CD4-positive, alpha-beta T cell (primary cell): ENCODE data around the gene MTERF4. TPM values are rescaled to one million over a fixed set of nuclear protein-coding genes. Genes with fewer than 3 reads are reported as not detected.

ENCODE experiments used
- ATAC-seq: fragments of 200-7000 bp; cut with Tn5 transposase; one replicate; pipeline ENCODE4 v1.10.0; 2022; ENCODE audit warnings: mild to moderate bottlenecking; ENCODE audit not compliant: poor library complexity
- CTCF ChIA-PET: fragments of 350-600 bp; sonication (Branson Sonifier 250); formaldehyde crosslinking; loops from one replicate; lab custom pipeline; 2021; ENCODE audit warnings: antibody characterized with exemption, inconsistent platforms; lab: Charles Lee
- POLR2A ChIA-PET: fragments of 350-600 bp; sonication (Branson Sonifier 250); formaldehyde crosslinking; loops from one replicate; lab custom pipeline; 2021; ENCODE audit warnings: antibody characterized with exemption, inconsistent platforms; lab: Charles Lee
- DNase-seq, 14 experiments: peaks; one replicate each; pipeline ENCODE4 v3.0.0-alpha.2; 2013 to 2020; ENCODE audit warnings: mixed read lengths in 2 of 14
- H3K27ac ChIP-seq, 2 donors: one replicate each; pipeline versions ENCODE4 v1.5.1 to v1.7.0; 2013; ENCODE audit warnings: low read length in 2 of 2, low read depth in 1 of 2, mild to moderate bottlenecking in 1 of 2
- H3K27me3 ChIP-seq, 2 experiments: 1 replicate in 1 of 2; 2 replicates in 1 of 2; pipeline versions ENCODE4 v1.6.1 to v1.7.0; 2013; ENCODE audit warnings: low read length in 2 of 2, control low read depth in 1 of 2, mild to moderate bottlenecking in 1 of 2, moderate library complexity in 1 of 2; ENCODE audit not compliant: insufficient read depth in 2 of 2, control insufficient read depth in 1 of 2
- H3K36me3 ChIP-seq: one replicate; pipeline ENCODE4 v1.6.1; 2013; ENCODE audit warnings: low read length, control low read depth; ENCODE audit not compliant: insufficient read depth
- H3K4me1 ChIP-seq: one replicate; pipeline ENCODE4 v1.6.1; 2013; ENCODE audit warnings: low read length, control low read depth; ENCODE audit not compliant: insufficient read depth
- H3K4me3 ChIP-seq: one replicate; pipeline ENCODE4 v1.5.1; 2013; ENCODE audit warnings: mild to moderate bottlenecking, low read length, moderate library complexity
- H3K9me3 ChIP-seq, 2 experiments: 1 replicate in 1 of 2; 2 replicates in 1 of 2; pipeline versions ENCODE4 v1.6.1 to v1.7.0; 2013; ENCODE audit warnings: low read length in 2 of 2, mild to moderate bottlenecking in 2 of 2, control low read depth in 1 of 2, moderate library complexity in 1 of 2; ENCODE audit not compliant: control insufficient read depth in 1 of 2, insufficient read depth in 1 of 2
- H3K27ac Mint-ChIP-seq: one replicate; pipeline ENCODE4 v1.8.0; 2020; ENCODE audit warnings: mixed read lengths
- H3K27me3 Mint-ChIP-seq: one replicate; pipeline ENCODE4 v1.8.0; 2021; ENCODE audit warnings: mixed read lengths
- H3K36me3 Mint-ChIP-seq: one replicate; pipeline ENCODE4 v1.8.0; 2021; ENCODE audit warnings: low read depth, mixed read lengths
- H3K4me1 Mint-ChIP-seq: one replicate; pipeline ENCODE4 v1.8.0; 2021; ENCODE audit warnings: low read depth, mixed read lengths
- H3K4me3 Mint-ChIP-seq: one replicate; pipeline ENCODE4 v1.8.0; 2020; ENCODE audit warnings: mild to moderate bottlenecking, mixed read lengths
- H3K9me3 Mint-ChIP-seq: one replicate; pipeline ENCODE4 v1.8.0; 2020; ENCODE audit warnings: mixed read lengths
- intact Hi-C, 2 experiments: fragments of 100-400 bp; cut with DNase I in 1 of 2; cut with micrococcal nuclease in 1 of 2; formaldehyde crosslinking; loops; one replicate each; pipeline versions ENCODE4 v1.15.1 to v1.9.0; 2023 to 2025; cut with DNase I, micrococcal nuclease
- total RNA-seq, 174 experiments: library from RNA in 2 of 174; stranded (reverse) in 2 of 174; gene quantifications; one replicate each; pipeline ENCODE4 v1.2.3 and lab custom pipeline; 2021 to 2026
- TF ChIP-seq, protein P1 (sequence below): fragments of 200-600 bp; IDR thresholded peaks from one replicate; pipeline ENCODE4 v1.8.0; 2022; ENCODE audit warnings: antibody characterized with exemption, mild to moderate bottlenecking

Gene MTERF4
- total RNA-seq, 2 experiments from 2014 or later, result 84.0 to 87.5 TPM

DNA sequence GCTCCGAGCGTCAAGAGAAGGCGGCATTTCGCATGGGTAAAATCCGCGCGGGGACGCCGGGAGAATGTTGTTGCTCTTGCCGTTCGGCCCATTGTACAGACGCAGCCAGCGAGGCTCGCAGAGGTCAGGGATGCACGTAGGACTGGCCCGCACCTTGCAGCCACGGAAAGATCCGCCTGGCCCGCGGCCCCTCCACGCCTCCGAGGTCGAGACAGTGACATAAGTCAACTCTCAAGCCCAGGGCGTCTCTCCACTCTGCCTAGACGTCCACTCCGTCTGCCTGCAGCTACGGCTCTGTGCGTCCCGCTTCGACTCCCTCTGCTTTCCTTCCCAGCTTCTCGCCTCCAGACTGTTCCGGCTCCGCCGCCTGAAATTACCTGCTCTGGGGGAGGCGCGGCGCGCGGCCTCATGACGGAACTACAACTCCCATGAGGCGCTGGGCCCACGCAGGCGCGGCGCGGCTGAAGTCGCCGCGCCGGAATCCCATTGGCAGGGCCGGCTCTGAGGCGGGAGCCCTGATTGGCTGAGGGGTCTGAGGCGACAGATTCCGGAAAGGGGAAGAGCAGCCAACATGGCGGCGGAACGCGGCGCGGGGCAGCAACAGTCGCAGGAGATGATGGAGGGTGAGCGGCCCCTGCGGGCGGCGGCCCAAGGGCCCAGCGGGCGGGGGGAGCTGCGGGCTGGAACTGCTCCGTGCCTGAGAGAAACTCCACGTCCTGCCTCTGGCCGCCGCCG, 48.0 kb upstream of the MTERF4 start, which contains the start of gene PPP1R7:
Gene PPP1R7, plus strand, starts transcription at position 543 of the 735 bp plus-strand sequence. Its CDS starts 29 bp downstream, at position 572.
- peak within 1 kb of the TSS; percentile 89 for H3K27ac Mint-ChIP-seq
- ChIA-PET POLR2A (interaction anchor here (0.6 to 4.9 kb wide), 26 partner anchors 14 to 564 kb away, joined by 3 to 73 read pairs (median 4); partner anchors contain the start of genes ATG4B, CAPN10, HDLBP and ING5), CTCF (interaction anchor here (0.9 to 6.9 kb wide), 9 partner anchors 30 to 236 kb away, joined by 3 to 66 read pairs (median 5); no protein-coding TSS in a partner anchor)
- DNase-seq (peak; percentile 88 to 98 (median 94)), ATAC-seq (peak; percentile 80)
- no peaks in the 10 kb centered on the region for H3K27me3 Mint-ChIP-seq
- H3K9me3 Mint-ChIP-seq, result no peaks in the 10 kb centered on the region
- Histone ChIP-seq H3K4me1 (peaks cover 36% of the 10 kb centered on the region), H3K36me3 (peaks cover 13% of the 10 kb centered on the region), H3K4me3 (peak within 1 kb of the TSS; percentile 93), H3K27ac (peak within 1 kb of the TSS; percentile 53 to 65), H3K9me3 (no peaks in the 10 kb centered on the region), H3K27me3 (no peaks in the 10 kb centered on the region)
- TF ChIP-seq, protein P1, sequence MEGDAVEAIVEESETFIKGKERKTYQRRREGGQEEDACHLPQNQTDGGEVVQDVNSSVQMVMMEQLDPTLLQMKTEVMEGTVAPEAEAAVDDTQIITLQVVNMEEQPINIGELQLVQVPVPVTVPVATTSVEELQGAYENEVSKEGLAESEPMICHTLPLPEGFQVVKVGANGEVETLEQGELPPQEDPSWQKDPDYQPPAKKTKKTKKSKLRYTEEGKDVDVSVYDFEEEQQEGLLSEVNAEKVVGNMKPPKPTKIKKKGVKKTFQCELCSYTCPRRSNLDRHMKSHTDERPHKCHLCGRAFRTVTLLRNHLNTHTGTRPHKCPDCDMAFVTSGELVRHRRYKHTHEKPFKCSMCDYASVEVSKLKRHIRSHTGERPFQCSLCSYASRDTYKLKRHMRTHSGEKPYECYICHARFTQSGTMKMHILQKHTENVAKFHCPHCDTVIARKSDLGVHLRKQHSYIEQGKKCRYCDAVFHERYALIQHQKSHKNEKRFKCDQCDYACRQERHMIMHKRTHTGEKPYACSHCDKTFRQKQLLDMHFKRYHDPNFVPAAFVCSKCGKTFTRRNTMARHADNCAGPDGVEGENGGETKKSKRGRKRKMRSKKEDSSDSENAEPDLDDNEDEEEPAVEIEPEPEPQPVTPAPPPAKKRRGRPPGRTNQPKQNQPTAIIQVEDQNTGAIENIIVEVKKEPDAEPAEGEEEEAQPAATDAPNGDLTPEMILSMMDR, result peak; percentile 61
- peak within 1 kb of the TSS; percentile 97 for H3K4me3 Mint-ChIP-seq
- peaks cover 43% of the 10 kb centered on the region for H3K4me1 Mint-ChIP-seq
- peaks cover 38% of the 10 kb centered on the region for H3K36me3 Mint-ChIP-seq
- intact Hi-C loops, result loop anchor here (1.0 to 10.0 kb wide), 14 partner anchors 47 to 585 kb away; partner anchors contain the start of genes MTERF4 (in 2 of the 2), CAPN10 (in 1 of the 2), D2HGDH (in 1 of the 2) and FARP2 (in 1 of the 2)

DNA sequence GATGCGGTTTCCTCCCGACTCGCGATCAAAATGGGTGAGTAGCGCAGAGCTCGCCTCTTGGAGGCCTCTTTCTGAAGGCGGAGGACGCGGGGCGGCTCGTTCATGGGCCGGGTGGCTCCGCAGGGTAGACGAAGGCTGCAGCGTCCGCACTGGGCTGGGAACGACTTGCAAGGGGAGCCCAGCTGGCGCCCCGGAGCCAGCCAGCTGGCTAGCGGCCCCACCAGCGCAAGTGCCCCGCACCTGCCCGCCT, 47.5 kb upstream of the MTERF4 start:
- Mint-ChIP-seq H3K36me3 (peaks cover 34% of the 10 kb centered on the region), H3K4me3 (peak overlapping the region; percentile 97), H3K27me3 (no peaks in the 10 kb centered on the region), H3K27ac (peak overlapping the region; percentile 89), H3K4me1 (peaks cover 43% of the 10 kb centered on the region), H3K9me3 (no peaks in the 10 kb centered on the region)
- H3K27me3 ChIP-seq, result no peaks in the 10 kb centered on the region
- DNase-seq, result peak in 1 of 14 experiments; percentile 1
- POLR2A ChIA-PET, result interaction anchor here (0.8 to 4.9 kb wide), 20 partner anchors 15 to 552 kb away, joined by 3 to 73 read pairs (median 4); partner anchors contain the start of genes HDLBP, ING5, MTERF4 and SEPTIN2
- H3K36me3 ChIP-seq, result peaks cover 8% of the 10 kb centered on the region
- TF ChIP-seq, protein P1, result no peak
- peak overlapping the region; percentile 53 to 65 for H3K27ac ChIP-seq
- peaks cover 36% of the 10 kb centered on the region for H3K4me1 ChIP-seq
- H3K4me3 ChIP-seq, result peak overlapping the region; percentile 93
- intact Hi-C loops, result loop anchor here in 1 of 2 experiments (2.0 to 5.0 kb wide), 2 partner anchors 47 to 562 kb away; partner anchors contain the start of genes CAPN10 and MTERF4
- CTCF ChIA-PET, result interaction anchor here (1.8 to 6.9 kb wide), 5 partner anchors 36 to 235 kb away, joined by 5 to 66 read pairs (median 10); no protein-coding TSS in a partner anchor
- H3K9me3 ChIP-seq, result no peaks in the 10 kb centered on the region
- no peak for ATAC-seq

DNA sequence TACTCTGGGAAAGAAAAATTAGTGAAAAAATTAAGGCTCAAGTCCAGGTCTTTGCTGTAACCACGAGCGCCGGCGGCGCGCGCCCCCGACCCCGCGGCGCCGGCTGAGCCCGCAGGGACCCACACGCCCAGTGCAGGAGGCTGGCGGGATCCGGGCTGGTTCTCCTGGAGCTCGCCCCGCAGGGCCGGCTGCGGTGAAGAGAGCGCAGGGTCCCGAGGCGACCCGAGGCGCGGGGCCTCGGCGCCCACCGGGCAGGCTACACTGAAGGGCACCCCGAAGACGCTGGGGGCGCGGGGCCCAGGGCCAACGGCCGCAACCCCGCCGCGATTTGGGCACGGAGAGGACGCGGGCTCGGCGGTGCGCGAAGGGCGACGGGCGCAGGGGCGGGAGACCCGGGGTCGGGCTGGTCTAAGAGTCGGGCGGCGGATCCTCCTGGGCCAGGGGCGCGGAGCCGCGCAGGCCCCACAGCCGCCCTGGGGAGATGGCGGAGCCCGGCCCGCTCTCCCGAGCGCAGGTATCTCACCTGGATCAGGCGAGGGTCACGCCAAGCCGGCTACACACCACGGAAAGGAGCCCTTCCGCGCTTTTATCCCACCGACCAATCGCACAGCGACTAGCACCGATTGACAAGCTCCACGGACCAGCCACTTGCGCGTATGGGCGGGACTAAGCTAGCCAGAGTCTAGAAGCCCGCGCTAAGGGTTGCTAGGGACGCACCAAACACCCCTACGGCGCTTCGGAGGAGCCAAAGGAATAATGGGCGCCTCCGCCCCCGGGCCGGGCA, 47.0 kb upstream of the MTERF4 start, which contains the start of gene PASK:
Gene PASK, minus strand, starts transcription at position 582 of the 784 bp plus-strand sequence. CDS start 6,440 bp downstream, outside the sequence.
- intact Hi-C loops, result loop anchor here in 1 of 2 experiments (2.0 to 5.0 kb wide), 2 partner anchors 46 to 562 kb away; partner anchors contain the start of genes CAPN10 and MTERF4

More for the DNA sequence above, 47.0 kb upstream of the MTERF4 start, which contains the start of gene PASK:
- peaks cover 43% of the 10 kb centered on the region for H3K4me1 Mint-ChIP-seq
- Histone ChIP-seq H3K4me3 (peak within 1 kb of the TSS; percentile 93), H3K27ac (peak within 1 kb of the TSS; percentile 53 to 65), H3K36me3 (peaks cover 10% of the 10 kb centered on the region), H3K4me1 (peaks cover 36% of the 10 kb centered on the region), H3K9me3 (no peaks in the 10 kb centered on the region), H3K27me3 (no peaks in the 10 kb centered on the region)
- peak within 1 kb of the TSS; percentile 89 for H3K27ac Mint-ChIP-seq
- H3K9me3 Mint-ChIP-seq, result no peaks in the 10 kb centered on the region
- TF ChIP-seq, protein P1, result no peak
- peak; percentile 83 to 97 (median 90) for DNase-seq
- no peaks in the 10 kb centered on the region for H3K27me3 Mint-ChIP-seq
- H3K36me3 Mint-ChIP-seq, result peaks cover 35% of the 10 kb centered on the region
- peak within 1 kb of the TSS; percentile 97 for H3K4me3 Mint-ChIP-seq
- CTCF ChIA-PET, result interaction anchor here (2.0 to 6.9 kb wide), 4 partner anchors 54 to 235 kb away, joined by 8 to 66 read pairs (median 12); no protein-coding TSS in a partner anchor
- peak; percentile 79 for ATAC-seq
- POLR2A ChIA-PET, result interaction anchor here (0.6 to 4.9 kb wide), 21 partner anchors 15 to 552 kb away, joined by 3 to 73 read pairs (median 4); partner anchors contain the start of genes HDLBP, ING5, MTERF4 and SEPTIN2
